Glomerular visceral epithelial cell (primary cell): ENCODE data around the gene LCE2B.
A peak's percentile ranks its signal among the peaks of the same experiment; 100 is the strongest.
"Not testable (repeated sequence)": the region's sequence is repeated elsewhere in the genome, so short reads cannot be mapped to it uniquely, and the experiment has no call there.

Source experiments
- DNase-seq: peaks from one replicate; pipeline ENCODE4 v3.0.0-alpha.2; 2016; ENCODE audit errors: extremely low spot score

Gene LCE2B

DNA sequence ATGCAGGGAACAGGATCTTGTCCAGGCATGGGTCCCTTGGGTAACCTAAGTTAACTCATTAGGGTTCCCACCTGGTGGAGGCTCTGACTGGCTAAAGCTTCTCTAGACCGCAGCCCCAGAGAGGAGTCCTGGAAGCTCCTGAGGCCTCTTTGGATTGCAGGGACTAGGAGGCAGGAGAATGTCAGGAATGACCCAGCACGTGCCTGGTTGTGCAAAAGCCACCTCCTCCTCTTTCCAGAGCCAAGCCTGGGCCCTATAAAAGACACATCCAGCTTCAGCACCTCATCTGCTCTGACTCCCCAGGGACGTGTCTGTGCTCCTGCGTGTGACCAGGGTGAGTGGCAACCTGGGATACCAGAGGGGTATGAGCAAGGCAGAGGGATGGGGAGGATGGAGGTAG lies at the start of gene LCE2B:
TSS of gene LCE2B (plus strand) at position 301 of the 400 bp plus-strand sequence. CDS start 721 bp downstream, outside the sequence.
- not testable (repeated sequence) for DNase-seq

DNA sequence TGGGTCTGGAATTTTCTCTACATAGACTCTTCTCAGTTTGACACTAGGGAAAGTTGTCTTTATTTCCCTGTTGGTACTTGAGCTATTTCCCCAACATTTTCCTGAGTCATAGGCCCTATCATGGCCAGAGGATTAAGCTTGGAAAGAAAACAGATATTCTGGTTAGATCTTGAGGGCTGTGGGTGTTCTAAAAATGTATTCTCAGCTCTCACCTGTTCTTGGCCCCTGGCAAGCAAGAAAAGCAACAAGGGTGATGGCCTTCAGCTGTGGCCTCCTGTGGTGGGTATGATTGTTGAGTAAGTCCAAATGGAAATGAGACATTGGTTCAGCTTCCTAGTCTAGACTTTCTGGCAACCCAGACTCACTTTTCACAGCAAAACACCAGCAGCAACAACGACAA lies 45.6 kb upstream of the LCE2B start:
- DNase-seq: no peak

DNA sequence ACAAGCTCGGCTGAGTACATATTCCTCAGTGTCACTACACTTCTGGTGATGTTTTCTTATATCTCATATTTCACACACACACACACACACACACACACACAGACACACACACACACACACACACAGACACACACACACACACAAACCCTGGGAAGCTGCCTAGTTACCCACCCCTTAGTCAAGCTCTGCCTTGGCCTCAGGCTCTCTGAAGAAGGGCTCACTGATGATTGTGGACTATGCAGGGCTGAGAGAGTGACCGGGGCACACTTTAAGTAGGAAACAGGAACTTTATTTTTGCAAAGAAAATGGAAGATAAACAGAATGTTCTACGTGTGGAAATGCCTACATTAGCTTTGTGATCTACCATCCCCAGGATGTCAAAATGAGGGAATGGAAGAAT lies 42.0 kb upstream of the LCE2B start:
- DNase-seq: no peak

- DNase-seq: no peak
Observed at GRCh38 chr1:152645146-152645545, 40.8 kb upstream of the LCE2B start.

GRCh38 chr1:152646656-152647055 lies 39.3 kb upstream of the LCE2B start:
- no peak for DNase-seq

- peak; percentile 47 for DNase-seq
Observed at GRCh38 chr1:152654110-152654509, 31.8 kb upstream of the LCE2B start.

DNA sequence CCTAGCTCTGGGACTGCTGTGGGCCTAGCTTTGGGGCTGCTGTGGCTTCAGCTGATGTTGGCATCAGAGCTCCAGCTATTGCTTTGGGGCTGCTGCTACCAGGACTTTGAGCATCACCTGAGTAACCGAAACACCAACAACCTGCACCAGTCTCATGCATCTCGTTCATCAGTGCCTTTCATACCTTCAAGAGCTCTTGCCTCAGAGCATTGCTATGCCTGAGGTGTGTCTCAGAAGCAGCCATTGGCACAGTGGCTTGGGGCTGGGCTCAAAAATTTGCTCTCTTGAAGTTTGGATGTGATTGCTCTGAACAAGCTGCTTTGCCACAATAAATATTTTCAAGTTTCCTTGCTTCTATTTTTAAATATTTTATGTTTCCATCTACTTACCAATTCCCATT lies 29.5 kb upstream of the LCE2B start:
- DNase-seq: no peak

DNA sequence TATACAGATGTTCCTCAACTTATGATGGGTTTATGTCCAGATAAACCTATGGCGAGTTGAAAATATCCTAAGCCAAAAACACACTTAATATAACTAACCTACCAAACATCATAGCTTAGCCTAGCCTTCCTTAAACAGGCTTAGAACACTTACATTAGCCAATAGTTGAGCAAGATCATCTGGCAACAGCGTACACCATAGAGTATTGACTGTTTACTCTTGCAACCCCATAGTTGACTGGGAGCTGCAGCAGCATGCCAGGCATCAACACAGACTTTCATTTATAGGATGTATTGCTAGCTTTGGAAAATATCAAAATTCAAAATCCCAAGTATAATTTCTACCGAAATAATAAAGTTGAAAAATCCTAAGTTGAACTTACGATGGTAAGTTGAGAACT lies 28.2 kb upstream of the LCE2B start:
- no peak for DNase-seq

GRCh38 chr1:152658649-152659048 lies 27.3 kb upstream of the LCE2B start:
- DNase-seq: no peak

DNA sequence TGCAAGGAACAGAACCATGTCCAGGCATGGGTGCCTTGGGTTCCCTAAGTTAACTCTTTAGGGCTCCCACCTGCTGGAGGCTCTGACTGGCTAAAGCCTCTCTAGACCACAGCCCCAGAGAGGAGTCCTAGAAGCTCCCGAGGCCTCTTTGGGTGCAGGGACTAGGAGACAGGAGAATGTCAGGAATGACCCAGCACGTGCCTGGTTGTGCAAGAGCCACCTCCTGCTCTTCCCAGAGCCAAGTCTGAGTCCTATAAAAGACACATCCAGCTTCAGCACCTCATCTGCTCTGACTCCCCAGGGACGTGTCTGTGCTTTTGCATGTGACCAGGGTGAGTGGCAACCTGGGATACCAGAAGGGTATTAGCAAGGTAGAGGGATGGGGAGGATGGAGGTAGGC lies 22.8 kb upstream of the LCE2B start, which contains the start of gene LCE2D:
TSS of gene LCE2D (plus strand) at position 283 of the 400 bp plus-strand sequence. CDS start 726 bp downstream, outside the sequence.
- no peak for DNase-seq

GRCh38 chr1:152666171-152666570 lies 19.8 kb upstream of the LCE2B start:
- not testable (repeated sequence) for DNase-seq

- DNase-seq: no peak
Observed at GRCh38 chr1:152667648-152668047, 18.3 kb upstream of the LCE2B start.

GRCh38 chr1:152673016-152673415 lies 12.9 kb upstream of the LCE2B start:
- no peak for DNase-seq

GRCh38 chr1:152674983-152675382 lies 10.9 kb upstream of the LCE2B start, which contains the start of gene LCE2C:
Gene LCE2C, plus strand, starts transcription at chr1:152675279. Its CDS starts 737 bp downstream, at chr1:152676016.
- DNase-seq: not testable (repeated sequence)

DNA sequence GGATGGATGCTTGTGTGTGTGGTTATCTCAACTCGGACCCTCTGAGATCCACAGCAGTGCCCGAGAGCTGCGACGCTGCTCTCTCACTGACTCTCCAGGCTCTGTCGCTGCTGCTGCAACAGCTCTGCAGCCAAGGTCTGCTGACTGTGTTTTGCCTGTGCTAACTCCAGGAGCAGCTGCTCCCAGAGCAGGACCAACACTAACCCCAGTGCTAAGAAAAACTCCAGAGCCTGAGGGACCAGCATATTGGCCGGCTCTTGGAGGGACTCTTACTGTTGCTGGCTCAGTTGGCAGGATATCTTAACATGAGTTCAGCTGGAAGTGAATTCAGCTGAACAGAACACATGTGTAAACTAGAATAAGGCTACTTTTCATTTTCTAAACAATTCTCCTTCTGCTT lies 6.5 kb upstream of the LCE2B start:
- DNase-seq: no peak

GRCh38 chr1:152681616-152682015 lies 4.3 kb upstream of the LCE2B start:
- no peak for DNase-seq

GRCh38 chr1:152683846-152684245 lies 2.1 kb upstream of the LCE2B start:
- no peak for DNase-seq

- DNase-seq: no peak
Observed at GRCh38 chr1:152697701-152698600, 12.0 kb downstream of the LCE2B start, which contains the start of gene LCE2A. Gene LCE2A, plus strand, starts transcription at chr1:152698345. Its CDS starts 557 bp downstream, at chr1:152698902.

GRCh38 chr1:152699746-152700145 lies 13.8 kb downstream of the LCE2B start:
- no peak for DNase-seq

DNA sequence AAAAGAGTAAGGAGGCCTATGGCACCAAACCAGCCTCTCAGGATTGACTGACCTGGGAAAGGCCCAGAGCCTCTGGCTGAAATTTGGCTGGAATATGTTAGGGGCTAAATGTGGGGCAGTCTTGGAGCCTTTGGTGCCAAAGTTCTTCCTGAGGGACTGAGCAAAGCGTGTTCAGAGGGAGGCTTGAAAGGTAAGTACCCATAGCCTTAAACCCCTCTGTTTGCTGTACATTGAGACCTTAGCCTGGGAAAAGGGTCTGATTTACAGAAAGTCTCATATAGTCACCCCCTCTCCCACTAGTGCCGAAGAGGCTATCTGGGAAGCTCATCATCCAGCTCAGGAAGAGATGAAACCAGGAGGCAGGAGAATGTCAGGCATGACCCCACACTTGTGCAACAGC lies 21.9 kb downstream of the LCE2B start, which contains the start of gene LCE4A:
TSS of gene LCE4A (plus strand) at position 301 of the 400 bp plus-strand sequence. CDS start 916 bp downstream, outside the sequence.
- no peak for DNase-seq

GRCh38 chr1:152718238-152718637 lies 32.3 kb downstream of the LCE2B start:
- no peak for DNase-seq

GRCh38 chr1:152725261-152725660 lies 39.3 kb downstream of the LCE2B start:
- no peak for DNase-seq

GRCh38 chr1:152728986-152729385 lies 43.1 kb downstream of the LCE2B start:
- no peak for DNase-seq
